Measurements from ENCODE around the gene SAT2. TPM values are rescaled to one million over a fixed set of nuclear protein-coding genes. Genes with fewer than 3 reads are reported as not detected.

Gene SAT2
- total and polyA plus RNA-seq, 2 of the 13 experiments (the other 11 are each of a cell fraction or from before 2014, with no cell fraction given) = 37.6 to 93.7 TPM

DNA sequence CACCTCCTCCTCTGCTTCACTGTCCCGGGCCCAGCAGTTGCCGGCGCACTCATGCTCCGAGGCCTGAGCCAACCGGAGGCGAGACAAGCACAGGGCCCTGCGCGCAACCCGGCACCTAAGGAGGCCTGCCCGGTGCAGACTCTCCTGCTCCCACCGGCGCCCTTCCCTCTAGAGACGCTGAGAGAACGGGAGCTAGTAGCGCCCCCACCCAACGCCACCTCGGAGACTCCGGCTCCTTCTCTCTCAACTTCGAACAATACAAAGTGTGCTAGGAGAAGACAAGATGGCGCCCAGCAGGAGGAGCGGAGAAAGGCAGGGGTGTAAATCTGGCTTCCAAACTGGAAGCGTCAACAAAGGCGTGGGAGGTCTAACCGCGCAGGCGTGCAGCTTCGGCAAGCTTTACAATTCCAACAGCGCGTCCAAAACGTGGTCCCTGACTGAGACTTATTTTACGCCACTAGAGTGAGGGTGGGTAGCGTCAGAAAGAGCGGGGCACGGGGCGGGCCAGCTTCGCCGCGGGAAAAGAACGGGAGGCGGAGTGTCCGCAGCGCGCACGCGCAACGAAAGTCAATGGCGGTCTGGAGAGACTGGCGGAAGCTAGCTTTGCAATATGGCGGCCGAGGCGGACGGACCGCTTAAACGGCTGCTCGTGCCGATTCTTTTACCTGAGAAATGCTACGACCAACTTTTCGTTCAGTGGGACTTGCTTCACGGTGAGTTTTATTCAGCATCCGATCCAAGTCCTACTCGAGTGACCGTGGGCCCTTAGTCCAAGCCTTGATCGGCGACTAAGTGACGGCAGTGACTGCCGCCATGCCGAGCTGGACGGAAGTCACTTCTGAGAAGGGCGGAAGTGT is 44.1 kb downstream of the SAT2 start, which contains the start of gene MPDU1 (continued):
- TF ChIP-seq, protein P1, sequence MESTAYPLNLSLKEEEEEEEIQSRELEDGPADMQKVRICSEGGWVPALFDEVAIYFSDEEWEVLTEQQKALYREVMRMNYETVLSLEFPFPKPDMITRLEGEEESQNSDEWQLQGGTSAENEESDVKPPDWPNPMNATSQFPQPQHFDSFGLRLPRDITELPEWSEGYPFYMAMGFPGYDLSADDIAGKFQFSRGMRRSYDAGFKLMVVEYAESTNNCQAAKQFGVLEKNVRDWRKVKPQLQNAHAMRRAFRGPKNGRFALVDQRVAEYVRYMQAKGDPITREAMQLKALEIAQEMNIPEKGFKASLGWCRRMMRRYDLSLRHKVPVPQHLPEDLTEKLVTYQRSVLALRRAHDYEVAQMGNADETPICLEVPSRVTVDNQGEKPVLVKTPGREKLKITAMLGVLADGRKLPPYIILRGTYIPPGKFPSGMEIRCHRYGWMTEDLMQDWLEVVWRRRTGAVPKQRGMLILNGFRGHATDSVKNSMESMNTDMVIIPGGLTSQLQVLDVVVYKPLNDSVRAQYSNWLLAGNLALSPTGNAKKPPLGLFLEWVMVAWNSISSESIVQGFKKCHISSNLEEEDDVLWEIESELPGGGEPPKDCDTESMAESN (CRISPR knock-in tag; conservative IDR thresholded peaks at IDR 0.05) = peak; percentile 76
- TF ChIP-seq, protein P2, sequence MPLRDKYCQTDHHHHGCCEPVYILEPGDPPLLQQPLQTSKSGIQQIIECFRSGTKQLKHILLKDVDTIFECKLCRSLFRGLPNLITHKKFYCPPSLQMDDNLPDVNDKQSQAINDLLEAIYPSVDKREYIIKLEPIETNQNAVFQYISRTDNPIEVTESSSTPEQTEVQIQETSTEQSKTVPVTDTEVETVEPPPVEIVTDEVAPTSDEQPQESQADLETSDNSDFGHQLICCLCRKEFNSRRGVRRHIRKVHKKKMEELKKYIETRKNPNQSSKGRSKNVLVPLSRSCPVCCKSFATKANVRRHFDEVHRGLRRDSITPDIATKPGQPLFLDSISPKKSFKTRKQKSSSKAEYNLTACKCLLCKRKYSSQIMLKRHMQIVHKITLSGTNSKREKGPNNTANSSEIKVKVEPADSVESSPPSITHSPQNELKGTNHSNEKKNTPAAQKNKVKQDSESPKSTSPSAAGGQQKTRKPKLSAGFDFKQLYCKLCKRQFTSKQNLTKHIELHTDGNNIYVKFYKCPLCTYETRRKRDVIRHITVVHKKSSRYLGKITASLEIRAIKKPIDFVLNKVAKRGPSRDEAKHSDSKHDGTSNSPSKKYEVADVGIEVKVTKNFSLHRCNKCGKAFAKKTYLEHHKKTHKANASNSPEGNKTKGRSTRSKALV (CRISPR knock-in tag; IDR thresholded peaks at IDR 0.05) = no peak
- no peak for TF ChIP-seq ZFP36 (IDR thresholded peaks at IDR 0.05; ENCODE audit: borderline replicate concordance, low read depth, low read length, partially characterized antibody)
- TF ChIP-seq MIXL1 (CRISPR knock-in tag; IDR thresholded peaks at IDR 0.05) = peak; percentile 30
- peak; percentile 73 for TF ChIP-seq ELF3 (CRISPR knock-in tag; IDR thresholded peaks at IDR 0.05)
- peak; percentile 50; the same call in 1 of the 2 replicates for TF ChIP-seq ZNF253 (CRISPR knock-in tag; IDR thresholded peaks at IDR 0.05; ENCODE audit: borderline replicate concordance)
- TF ChIP-seq KLF16 (CRISPR knock-in tag; IDR thresholded peaks at IDR 0.05) = peak in 1 of 2 experiments; percentile 67; a peak in 1 of 4 replicates
- TF ChIP-seq, protein P3, sequence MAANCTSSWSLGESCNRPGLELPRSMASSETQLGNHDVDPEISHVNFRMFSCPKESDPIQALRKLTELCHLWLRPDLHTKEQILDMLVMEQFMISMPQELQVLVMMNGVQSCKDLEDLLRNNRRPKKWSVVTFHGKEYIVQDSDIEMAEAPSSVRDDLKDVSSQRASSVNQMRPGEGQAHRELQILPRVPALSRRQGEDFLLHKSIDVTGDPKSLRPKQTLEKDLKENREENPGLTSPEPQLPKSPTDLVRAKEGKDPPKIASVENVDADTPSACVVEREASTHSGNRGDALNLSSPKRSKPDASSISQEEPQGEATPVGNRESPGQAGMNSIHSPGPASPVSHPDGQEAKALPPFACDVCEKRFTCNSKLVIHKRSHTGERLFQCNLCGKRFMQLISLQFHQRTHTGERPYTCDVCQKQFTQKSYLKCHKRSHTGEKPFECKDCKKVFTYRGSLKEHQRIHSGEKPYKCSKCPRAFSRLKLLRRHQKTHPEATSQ (CRISPR knock-in tag; IDR thresholded peaks at IDR 0.05; ENCODE audit: borderline replicate concordance) = peak; percentile 77; the same call in 1 of the 2 replicates
- TF ChIP-seq NFYB (CRISPR knock-in tag; IDR thresholded peaks at IDR 0.05) = no peak
- no peak; the same call in 1 of the 2 replicates for TF ChIP-seq ZNF615 (CRISPR knock-in tag; IDR thresholded peaks at IDR 0.05; ENCODE audit: borderline replicate concordance)
- TF ChIP-seq, protein P4, sequence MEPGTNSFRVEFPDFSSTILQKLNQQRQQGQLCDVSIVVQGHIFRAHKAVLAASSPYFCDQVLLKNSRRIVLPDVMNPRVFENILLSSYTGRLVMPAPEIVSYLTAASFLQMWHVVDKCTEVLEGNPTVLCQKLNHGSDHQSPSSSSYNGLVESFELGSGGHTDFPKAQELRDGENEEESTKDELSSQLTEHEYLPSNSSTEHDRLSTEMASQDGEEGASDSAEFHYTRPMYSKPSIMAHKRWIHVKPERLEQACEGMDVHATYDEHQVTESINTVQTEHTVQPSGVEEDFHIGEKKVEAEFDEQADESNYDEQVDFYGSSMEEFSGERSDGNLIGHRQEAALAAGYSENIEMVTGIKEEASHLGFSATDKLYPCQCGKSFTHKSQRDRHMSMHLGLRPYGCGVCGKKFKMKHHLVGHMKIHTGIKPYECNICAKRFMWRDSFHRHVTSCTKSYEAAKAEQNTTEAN (CRISPR knock-in tag; conservative IDR thresholded peaks at IDR 0.05) = peak; percentile 62; the same call in 1 of the 2 replicates
- no peak for TF ChIP-seq KLF9 (CRISPR knock-in tag; IDR thresholded peaks at IDR 0.05; ENCODE audit: low read depth)
- peak; percentile 90 for TF ChIP-seq MAF1 (CRISPR knock-in tag; IDR thresholded peaks at IDR 0.05; ENCODE audit: borderline replicate concordance)
- TF ChIP-seq ZNF367 (CRISPR knock-in tag; IDR thresholded peaks at IDR 0.05; ENCODE audit: borderline replicate concordance) = peak; percentile 70; the same call in 1 of the 2 replicates
- TF ChIP-seq GATA4 (IDR thresholded peaks at IDR 0.05; ENCODE audit: borderline replicate concordance, low read depth) = no peak
- peak; percentile 77; the same call in 1 of the 2 replicates for TF ChIP-seq ARID2 (CRISPR knock-in tag; IDR thresholded peaks at IDR 0.05; ENCODE audit: borderline replicate concordance)
- peak; percentile 88 for TF ChIP-seq YEATS2 (CRISPR knock-in tag; IDR thresholded peaks at IDR 0.05; ENCODE audit: borderline replicate concordance)
- TF ChIP-seq EED (CRISPR knock-in tag; IDR thresholded peaks at IDR 0.05) = peak; percentile 66; the same call in 1 of the 2 replicates
- TF ChIP-seq XBP1 (CRISPR knock-in tag; IDR thresholded peaks at IDR 0.05) = no peak

All from HepG2 (cell line).